PC-9 (cell line): ENCODE data around the gene E2F1. TPM values are rescaled to one million over a fixed set of nuclear protein-coding genes. Genes with fewer than 3 reads are reported as not detected.
"Not testable (repeated sequence)": the region's sequence is repeated elsewhere in the genome, so short reads cannot be mapped to it uniquely, and the experiment has no call there.

Source experiments
- BruUV-seq: library from RNA; stranded (reverse); fragments of 400-500 nt; replicated peaks from 2 replicates; lab custom pipeline; 2021; lab: Mats Ljungman, UMichigan
- CTCF ChIA-PET: fragments of 300-600 bp; sonication (Branson Sonifier 250); formaldehyde crosslinking; loops from one replicate; lab custom pipeline; 2022; ENCODE audit warnings: antibody characterized with exemption; lab: Charles Lee
- POLR2A ChIA-PET: fragments of 300-600 bp; sonication (Branson Sonifier 250); formaldehyde crosslinking; loops from one replicate; lab custom pipeline; 2022; ENCODE audit warnings: antibody characterized with exemption; ENCODE audit not compliant: unreplicated experiment; lab: Charles Lee
- DNase-seq, 2 experiments: peaks; one replicate each; pipeline versions ENCODE4 v3.0.0 to v3.0.0-alpha.2; 2015 to 2022; ENCODE audit warnings: mixed read lengths in 1 of 2
- H2AFZ ChIP-seq: fragments of 200-600 bp; sonication (generic); 2 replicates; pipeline ENCODE4 v1.8.1; 2017; ENCODE audit warnings: antibody characterized with exemption
- H3F3A ChIP-seq: fragments of 200-600 bp; sonication (generic); 2 replicates; pipeline ENCODE4 v1.8.1; 2017; ENCODE audit warnings: antibody characterized with exemption, mild to moderate bottlenecking, low read depth; ENCODE audit not compliant: insufficient read depth
- H3K27ac ChIP-seq: fragments of 200-600 bp; sonication (generic); 2 replicates; pipeline ENCODE4 v1.6.1; 2016; ENCODE audit warnings: mixed run types
- H3K27me3 ChIP-seq: fragments of 200-600 bp; sonication (generic); 2 replicates; pipeline ENCODE4 v1.6.1; 2016; ENCODE audit warnings: low read depth, mixed run types; ENCODE audit not compliant: insufficient read depth
- H3K36me3 ChIP-seq: fragments of 200-600 bp; sonication (generic); 2 replicates; pipeline ENCODE4 v1.6.1; 2016; ENCODE audit warnings: low read depth, mixed run types
- H3K4me1 ChIP-seq: fragments of 200-600 bp; sonication (generic); replicated peaks from 2 replicates; pipeline ENCODE4 v1.6.1; 2016; ENCODE audit warnings: mixed run types; ENCODE audit not compliant: insufficient read depth
- H3K4me2 ChIP-seq: fragments of 200-600 bp; sonication (generic); 2 replicates; pipeline ENCODE4 v1.6.1; 2017; ENCODE audit warnings: mixed run types
- H3K4me3 ChIP-seq: fragments of 200-600 bp; sonication (generic); 2 replicates; pipeline ENCODE4 v1.6.1; 2016; ENCODE audit warnings: mixed run types
- H3K79me2 ChIP-seq: fragments of 200-600 bp; sonication (generic); 2 replicates; pipeline ENCODE4 v1.6.1; 2017; ENCODE audit warnings: low read depth, mixed run types
- H3K9me2 ChIP-seq: fragments of 200-600 bp; sonication (generic); 2 replicates; pipeline ENCODE4 v1.8.1; 2017; ENCODE audit warnings: mild to moderate bottlenecking; ENCODE audit not compliant: insufficient read depth
- H3K9me3 ChIP-seq: fragments of 200-600 bp; sonication (generic); 2 replicates; pipeline ENCODE4 v1.8.1; 2016; ENCODE audit warnings: low read depth; ENCODE audit not compliant: insufficient read depth
- H4K20me1 ChIP-seq: fragments of 200-600 bp; sonication (generic); 2 replicates; pipeline ENCODE4 v1.8.1; 2017; ENCODE audit not compliant: insufficient read depth
- EZH2 ChIP-seq: fragments of 200-600 bp; sonication (generic); IDR thresholded peaks from 2 replicates; pipeline ENCODE4 v1.8.0; 2017; ENCODE audit warnings: antibody characterized with exemption, low read depth
- intact Hi-C: fragments of 100-400 bp; cut with micrococcal nuclease; formaldehyde crosslinking; loops from one replicate; pipeline ENCODE4 v1.10.0; 2022; ENCODE audit not compliant: unreplicated experiment
- total RNA-seq: library from RNA; stranded (reverse); gene quantifications from 2 replicates; pipeline ENCODE4 v1.2.3, GENCODE V29; 2021
- TF ChIP-seq, protein P1 (sequence below): fragments of 200-600 bp; sonication (generic); conservative IDR thresholded peaks from 2 replicates; pipeline ENCODE4 v1.6.1; 2017; ENCODE audit warnings: mixed run types, antibody characterized with exemption, mild to moderate bottlenecking, moderate library complexity

Gene E2F1
- total RNA-seq, 1 experiment from 2014 or later: 31.5 TPM

DNA sequence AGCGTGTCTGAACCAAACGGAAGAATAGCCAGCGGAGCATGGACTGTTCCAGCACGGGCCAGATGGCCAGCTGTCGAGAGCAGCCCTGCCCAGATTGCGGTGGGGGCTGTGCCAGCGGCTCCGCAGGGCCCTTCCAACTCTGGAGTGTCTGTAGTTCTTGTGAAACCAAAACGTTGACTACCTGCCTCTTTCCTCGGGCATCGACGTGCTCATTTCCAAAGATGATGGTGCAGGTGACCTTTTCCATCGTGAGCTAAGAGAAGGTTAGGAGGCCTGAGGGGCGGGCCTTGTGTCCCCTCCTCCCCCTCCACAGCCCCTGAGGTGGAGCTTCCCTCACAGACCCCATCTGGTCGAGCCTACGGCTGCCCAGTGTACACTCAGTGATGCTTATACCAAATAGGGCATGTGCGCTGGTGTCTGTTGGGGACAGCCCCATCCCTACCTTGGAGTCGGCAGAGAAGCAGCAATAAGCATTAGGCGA, 36.9 kb downstream of the E2F1 start:
- Histone ChIP-seq H3K4me2 (no peak overlapping the region), H3K36me3 (no peaks in the 10 kb centered on the region), H3K4me3 (no peak overlapping the region), H2AFZ (no peak overlapping the region), H3K4me1 (peaks cover 34% of the 10 kb centered on the region), H3K27me3 (no peaks in the 10 kb centered on the region), H4K20me1 (no peaks in the 10 kb centered on the region), H3F3A (peaks cover 25% of the 10 kb centered on the region), H3K9me3 (no peaks in the 10 kb centered on the region), H3K27ac (no peak overlapping the region), H3K9me2 (no peaks in the 10 kb centered on the region), H3K79me2 (no peaks in the 10 kb centered on the region)
- TF ChIP-seq, protein P1, sequence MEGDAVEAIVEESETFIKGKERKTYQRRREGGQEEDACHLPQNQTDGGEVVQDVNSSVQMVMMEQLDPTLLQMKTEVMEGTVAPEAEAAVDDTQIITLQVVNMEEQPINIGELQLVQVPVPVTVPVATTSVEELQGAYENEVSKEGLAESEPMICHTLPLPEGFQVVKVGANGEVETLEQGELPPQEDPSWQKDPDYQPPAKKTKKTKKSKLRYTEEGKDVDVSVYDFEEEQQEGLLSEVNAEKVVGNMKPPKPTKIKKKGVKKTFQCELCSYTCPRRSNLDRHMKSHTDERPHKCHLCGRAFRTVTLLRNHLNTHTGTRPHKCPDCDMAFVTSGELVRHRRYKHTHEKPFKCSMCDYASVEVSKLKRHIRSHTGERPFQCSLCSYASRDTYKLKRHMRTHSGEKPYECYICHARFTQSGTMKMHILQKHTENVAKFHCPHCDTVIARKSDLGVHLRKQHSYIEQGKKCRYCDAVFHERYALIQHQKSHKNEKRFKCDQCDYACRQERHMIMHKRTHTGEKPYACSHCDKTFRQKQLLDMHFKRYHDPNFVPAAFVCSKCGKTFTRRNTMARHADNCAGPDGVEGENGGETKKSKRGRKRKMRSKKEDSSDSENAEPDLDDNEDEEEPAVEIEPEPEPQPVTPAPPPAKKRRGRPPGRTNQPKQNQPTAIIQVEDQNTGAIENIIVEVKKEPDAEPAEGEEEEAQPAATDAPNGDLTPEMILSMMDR: no peak
- no peak for TF ChIP-seq EZH2
- POLR2A ChIA-PET: interaction anchor here (0.6 kb wide), 1 partner anchor 18 kb away, joined by 4 read pairs; the partner anchor contains the start of gene ACTL10
- CTCF ChIA-PET: no interaction called here
- no peak for DNase-seq
- BruUV-seq: no TSS peak
- intact Hi-C loops: no loop called here

DNA sequence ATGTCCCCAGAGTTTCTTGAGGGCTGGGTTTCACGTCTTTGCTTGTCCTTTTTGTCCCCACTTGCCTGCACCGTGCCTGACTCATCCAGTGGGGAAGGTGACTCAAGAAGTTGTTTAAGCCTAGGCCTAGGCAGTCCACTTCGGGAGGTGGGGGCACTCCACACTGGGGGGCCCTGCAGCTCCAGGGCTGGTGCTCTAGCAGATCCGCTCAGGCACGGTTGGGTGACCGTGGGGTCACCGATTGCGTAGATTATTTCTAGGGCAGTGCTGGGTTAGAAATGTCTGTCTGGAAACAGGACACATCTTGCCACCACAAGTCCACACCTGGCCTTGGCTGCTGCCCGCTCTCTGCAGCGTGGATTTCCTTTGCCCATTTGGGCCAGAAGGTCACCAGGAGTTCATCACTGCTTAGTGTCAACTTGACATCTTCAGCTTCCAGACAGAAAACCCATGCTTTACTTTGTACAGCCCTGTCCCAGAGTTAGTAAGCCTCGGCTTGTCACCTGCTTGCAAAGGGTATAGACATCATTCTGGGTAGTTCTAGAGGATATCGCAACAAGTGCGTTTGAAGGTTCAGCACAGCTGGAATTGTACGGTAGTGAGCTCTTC, 37.7 kb downstream of the E2F1 start:
- intact Hi-C loops: no loop called here
- Histone ChIP-seq H4K20me1 (no peaks in the 10 kb centered on the region), H3K27ac (no peak overlapping the region), H3K9me2 (no peaks in the 10 kb centered on the region), H3K4me3 (no peak overlapping the region), H3F3A (peaks cover 20% of the 10 kb centered on the region), H2AFZ (no peak overlapping the region), H3K36me3 (no peaks in the 10 kb centered on the region), H3K27me3 (no peaks in the 10 kb centered on the region), H3K4me2 (no peak overlapping the region), H3K9me3 (no peaks in the 10 kb centered on the region), H3K79me2 (no peaks in the 10 kb centered on the region), H3K4me1 (peaks cover 27% of the 10 kb centered on the region)
- BruUV-seq: no TSS peak
- TF ChIP-seq, protein P1: no peak
- no peak for TF ChIP-seq EZH2
- POLR2A ChIA-PET: no interaction called here
- no peak for DNase-seq
- CTCF ChIA-PET: no interaction called here

DNA sequence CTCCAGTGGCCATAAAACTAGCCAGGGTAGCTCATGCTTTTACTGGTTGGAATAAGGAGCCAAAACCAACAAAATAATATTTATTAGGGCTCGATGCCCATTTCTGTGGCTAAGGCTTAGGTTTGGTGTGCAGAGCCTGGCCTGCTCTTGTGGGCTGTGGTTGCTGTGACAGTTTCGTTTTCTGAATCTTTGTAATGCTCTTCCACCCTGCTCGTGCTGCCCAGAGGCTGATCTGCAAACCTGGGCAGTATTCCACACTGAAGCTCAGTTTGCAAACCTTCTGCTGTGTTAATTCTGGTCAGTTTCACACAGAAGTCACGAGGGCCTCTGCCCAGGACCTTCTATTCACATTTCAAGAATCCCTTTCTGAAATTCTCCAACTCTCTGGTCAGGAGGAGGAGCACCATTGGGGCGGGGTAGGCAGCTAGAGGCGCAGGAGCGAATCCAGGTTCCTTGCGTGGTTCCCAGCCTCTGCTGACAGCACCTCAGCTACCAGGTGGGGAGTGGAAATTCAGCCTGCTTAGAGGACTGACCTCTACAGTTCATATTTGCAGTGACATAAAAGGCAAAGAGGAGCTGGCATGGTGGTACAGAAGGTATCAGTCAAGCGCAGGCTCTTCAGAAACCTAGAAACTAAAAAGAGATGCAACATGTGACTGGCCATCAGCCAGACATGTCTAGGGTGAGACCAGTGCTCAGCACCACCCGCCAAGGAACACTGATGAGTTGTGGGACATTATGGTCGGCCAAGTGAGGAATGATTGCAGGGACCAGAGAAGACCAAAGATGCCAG, 38.4 kb downstream of the E2F1 start:
- H3K27me3 ChIP-seq: no peaks in the 10 kb centered on the region
- H3K9me3 ChIP-seq: no peaks in the 10 kb centered on the region
- BruUV-seq: no TSS peak
- TF ChIP-seq, protein P1: no peak
- no peak for TF ChIP-seq EZH2
- CTCF ChIA-PET: interaction anchor here (0.6 kb wide), 1 partner anchor 97 kb away, joined by 10 read pairs; no protein-coding TSS in a partner anchor
- H4K20me1 ChIP-seq: no peaks in the 10 kb centered on the region
- no peaks in the 10 kb centered on the region for H3K9me2 ChIP-seq
- no peak overlapping the region for H3K4me3 ChIP-seq
- no peaks in the 10 kb centered on the region for H3K36me3 ChIP-seq
- H3K4me1 ChIP-seq: peaks cover 22% of the 10 kb centered on the region
- DNase-seq: no peak
- H3K79me2 ChIP-seq: no peaks in the 10 kb centered on the region
- H3K4me2 ChIP-seq: no peak overlapping the region
- no peak overlapping the region for H2AFZ ChIP-seq
- H3K27ac ChIP-seq: no peak overlapping the region
- POLR2A ChIA-PET: interaction anchor here (0.6 kb wide), 1 partner anchor 145 kb away, joined by 11 read pairs; no protein-coding TSS in a partner anchor
- intact Hi-C loops: no loop called here
- H3F3A ChIP-seq: peaks cover 18% of the 10 kb centered on the region

DNA sequence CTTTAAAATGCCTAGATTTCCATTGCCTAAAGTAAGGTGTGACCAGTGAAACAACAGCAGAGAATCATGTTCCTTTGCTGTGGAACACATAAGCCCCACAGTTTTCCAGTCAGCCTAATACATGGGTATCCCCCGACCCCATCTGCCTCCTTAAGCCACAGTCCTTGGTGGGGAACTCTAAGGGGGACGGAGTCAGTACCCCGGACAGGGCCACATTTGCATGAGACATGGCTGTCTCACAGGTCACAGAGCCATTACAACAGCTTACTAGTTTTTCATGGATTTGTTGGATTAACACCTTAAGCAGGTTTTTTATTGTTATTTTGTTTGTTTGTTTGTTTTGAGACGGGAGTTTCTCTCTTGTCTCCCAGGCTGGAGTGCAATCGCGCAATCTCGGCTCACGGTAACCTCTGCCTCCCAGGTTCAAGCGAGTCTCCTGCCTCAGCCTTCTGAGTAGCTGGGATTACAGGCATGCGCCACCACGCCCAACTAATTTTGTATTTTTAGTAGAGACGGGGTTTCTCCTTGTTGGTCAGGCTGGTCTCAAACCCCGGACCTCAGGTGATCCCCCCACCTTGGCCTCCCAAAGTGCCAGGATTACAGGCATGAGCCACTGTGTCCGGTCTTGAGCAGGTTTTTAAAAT, 39.1 kb downstream of the E2F1 start:
- H3K27ac ChIP-seq, H3K9me2 ChIP-seq, DNase-seq, H3K79me2 ChIP-seq, H3K4me2 ChIP-seq, H4K20me1 ChIP-seq, intact Hi-C loops, H3K36me3 ChIP-seq, H3K9me3 ChIP-seq, H2AFZ ChIP-seq, H3K27me3 ChIP-seq, BruUV-seq, H3K4me3 ChIP-seq: not testable (repeated sequence)
- Histone ChIP-seq H3K4me1 (peaks cover 21% of the 10 kb centered on the region), H3F3A (peaks cover 16% of the 10 kb centered on the region)
- ChIA-PET CTCF (interaction anchor here (0.6 kb wide), 1 partner anchor 98 kb away, joined by 10 read pairs; no protein-coding TSS in a partner anchor), POLR2A (interaction anchor here (0.6 kb wide), 1 partner anchor 144 kb away, joined by 11 read pairs; no protein-coding TSS in a partner anchor)
